GM19035 (cell line): Measurements from ENCODE around the gene PCMTD2.
"Not testable (repeated sequence)": the region's sequence is repeated elsewhere in the genome, so short reads cannot be mapped to it uniquely, and the experiment has no call there.

Experiments used
- ATAC-seq: cut with Tn5 transposase; IDR thresholded peaks from one replicate; pipeline ENCODE4 v1.9.1; 2021; ENCODE audit not compliant: unreplicated experiment

PCMTD2 gene

GRCh38 chr20:64223526-64224067 is 32.0 kb upstream of the PCMTD2 start:
- no peak for ATAC-seq

- ATAC-seq: no peak
Observed at GRCh38 chr20:64224351-64225170, 31.0 kb upstream of the PCMTD2 start.

GRCh38 chr20:64225171-64225595 is 30.4 kb upstream of the PCMTD2 start:
- ATAC-seq: no peak

- ATAC-seq: no peak
Observed at GRCh38 chr20:64225828-64226598, 29.5 kb upstream of the PCMTD2 start.

GRCh38 chr20:64226686-64227580 is 28.6 kb upstream of the PCMTD2 start:
- no peak for ATAC-seq

GRCh38 chr20:64228086-64228653 is 27.4 kb upstream of the PCMTD2 start:
- ATAC-seq: no peak

DNA sequence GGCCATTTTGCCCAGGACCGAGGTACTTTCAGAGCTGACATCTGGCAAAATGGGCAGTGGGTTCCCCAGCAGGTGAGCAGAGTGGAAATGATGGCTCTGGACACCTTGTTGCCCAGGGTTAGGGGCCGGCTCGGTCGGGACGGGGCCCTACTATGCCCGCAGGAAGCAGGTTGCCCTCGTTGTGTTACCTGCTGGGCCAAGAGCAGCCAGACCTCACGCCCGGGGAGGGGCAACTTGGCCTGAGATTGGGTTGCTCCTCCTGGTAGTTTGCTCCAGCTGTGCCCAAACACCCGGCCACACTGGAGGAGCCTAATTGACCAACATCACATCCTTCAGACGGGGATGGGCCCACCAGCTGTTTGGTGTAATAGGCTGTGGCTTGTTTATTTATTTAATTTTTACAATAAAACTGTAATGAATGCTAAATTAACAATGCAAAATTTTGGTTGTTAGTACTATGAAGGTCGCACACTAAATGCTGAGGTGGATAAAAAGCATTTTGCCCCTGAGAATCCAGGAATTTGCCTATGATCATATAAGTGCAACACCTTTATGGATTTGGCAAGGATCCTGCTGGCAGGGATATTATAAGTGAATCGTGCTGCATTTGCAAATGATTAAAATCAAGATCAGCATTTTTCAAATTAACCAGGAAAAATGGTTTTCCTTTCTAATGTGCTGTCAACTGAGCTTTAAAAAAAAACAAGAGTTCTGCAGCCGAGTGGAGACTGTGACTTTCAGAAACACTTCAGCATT is 26.6 kb upstream of the PCMTD2 start:
- no peak for ATAC-seq

DNA sequence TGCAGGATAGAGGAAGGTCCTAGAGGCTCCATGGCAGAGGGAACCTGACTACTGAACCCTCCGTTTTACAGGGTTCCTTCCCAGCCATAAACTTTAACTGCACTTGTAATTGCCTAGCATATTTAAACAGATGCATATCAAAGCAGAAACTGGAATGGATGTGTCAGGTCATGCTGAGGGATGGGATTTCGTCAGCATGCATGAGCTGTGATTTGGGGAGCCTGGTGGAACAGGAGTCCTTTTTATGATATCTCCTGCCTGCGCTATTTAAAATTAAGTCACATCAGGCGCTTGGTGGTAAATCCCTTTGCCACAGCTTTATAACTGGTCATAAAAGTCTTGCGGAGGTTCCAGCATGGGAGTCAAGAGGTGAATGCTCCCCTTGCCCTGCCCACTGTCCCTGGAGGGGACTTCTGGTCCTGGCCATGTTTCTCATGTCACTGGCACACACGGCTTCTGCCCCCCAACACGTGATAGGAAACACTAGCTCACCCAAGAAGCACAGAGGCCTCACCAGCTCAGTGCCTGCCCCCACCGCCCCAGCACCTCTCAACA is 26.0 kb upstream of the PCMTD2 start:
- no peak for ATAC-seq

DNA sequence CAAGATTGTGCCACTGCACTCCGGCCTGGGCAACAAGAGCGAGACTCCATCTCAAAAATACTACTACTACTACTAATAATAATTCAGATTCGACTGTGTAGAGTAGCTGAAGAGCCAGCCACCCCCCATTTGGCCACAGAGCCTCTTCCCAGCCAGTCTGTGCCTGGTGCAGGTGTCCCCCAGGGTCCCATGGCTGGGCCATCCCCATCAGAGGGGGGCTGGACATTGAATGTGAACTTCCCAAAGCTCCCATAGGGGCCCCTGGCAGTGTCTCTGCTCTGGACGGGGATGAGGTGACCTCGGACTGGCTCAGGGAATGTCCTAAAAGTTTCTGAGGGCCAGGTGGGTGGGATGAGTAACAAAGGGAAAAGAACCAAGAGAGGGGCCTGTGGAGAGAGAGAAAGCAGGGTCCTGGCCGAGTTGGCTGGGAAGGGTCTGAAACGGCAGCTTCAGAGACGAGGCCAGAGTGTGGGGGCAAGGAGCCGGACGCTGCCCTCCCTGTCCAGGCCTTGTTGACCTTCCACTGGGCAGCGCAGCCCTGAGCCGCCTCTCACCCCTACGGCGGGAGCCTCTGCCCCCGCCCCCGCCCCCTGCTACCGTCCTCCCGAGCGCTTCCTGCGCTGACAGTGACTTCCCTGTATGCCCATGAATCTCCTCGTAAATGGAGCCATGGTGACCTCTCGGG is 24.9 kb upstream of the PCMTD2 start:
- ATAC-seq: no peak

DNA sequence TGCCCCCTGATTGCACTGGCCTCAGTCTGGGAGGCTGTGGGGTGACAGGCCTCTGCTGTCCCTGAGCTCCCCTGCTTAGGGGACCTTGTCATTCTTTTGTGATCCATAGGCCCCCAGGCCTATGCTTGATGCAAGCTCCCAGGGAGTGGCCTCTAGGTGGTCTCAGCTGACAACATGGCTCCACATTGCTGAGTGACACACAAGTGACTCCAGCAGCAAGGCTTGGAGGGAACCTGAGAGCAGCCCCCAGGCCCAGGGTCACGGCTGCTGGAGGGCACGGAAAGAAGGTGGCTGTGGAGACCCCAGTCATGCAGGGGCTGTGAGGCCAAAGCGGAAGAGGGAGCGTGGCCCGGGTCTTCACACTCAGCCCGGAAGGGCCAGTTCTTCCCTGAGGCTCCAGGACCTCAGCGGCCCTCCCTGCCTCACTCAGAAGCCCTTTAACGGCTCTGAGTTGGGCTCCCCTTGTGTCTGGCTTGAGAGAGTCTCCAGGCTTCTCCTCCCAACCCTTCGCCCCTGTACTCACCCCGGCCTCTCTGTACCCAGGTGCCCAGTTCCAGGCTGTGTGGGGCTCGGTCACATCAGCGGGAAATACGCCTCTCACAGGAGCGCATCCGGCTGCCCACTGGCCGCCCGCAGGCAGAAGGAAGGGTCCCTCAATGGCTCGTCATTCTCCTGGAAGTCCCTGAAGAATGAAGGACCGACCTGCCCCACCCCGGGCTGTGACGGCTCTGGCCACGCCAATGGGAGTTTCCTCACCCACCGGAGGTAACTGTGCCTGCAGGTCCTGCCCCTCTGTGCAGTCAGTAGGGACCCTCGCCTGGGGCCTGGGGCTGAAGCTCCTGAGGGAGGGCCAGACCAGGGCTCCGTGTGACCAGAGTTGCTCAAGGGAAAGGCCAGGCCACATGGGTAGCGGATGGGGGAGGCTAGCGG is 23.7 kb upstream of the PCMTD2 start:
- ATAC-seq: no peak

- ATAC-seq: no peak
Observed at GRCh38 chr20:64232794-64233193, 22.8 kb upstream of the PCMTD2 start.

DNA sequence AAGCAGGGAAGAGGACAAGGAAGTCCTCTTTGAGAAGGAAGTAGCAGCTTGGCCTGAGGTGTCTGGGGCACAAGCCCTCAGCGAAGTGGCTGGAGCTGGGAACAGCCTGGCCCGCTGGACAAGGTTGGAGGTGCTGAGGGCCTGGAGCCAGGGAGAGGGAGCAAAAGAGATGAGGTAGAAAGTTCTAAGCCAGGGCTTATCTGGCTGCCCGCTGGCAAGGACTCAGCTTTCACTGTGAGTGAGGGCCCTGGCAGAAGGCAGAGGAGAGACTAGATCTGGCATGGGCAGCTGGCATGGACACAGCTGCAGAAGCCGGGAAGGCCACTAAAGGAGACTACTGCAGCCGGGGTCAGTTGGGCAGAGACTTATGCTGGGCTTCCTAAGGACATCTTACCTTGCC is 21.8 kb upstream of the PCMTD2 start:
- no peak for ATAC-seq

- ATAC-seq: no peak
Observed at GRCh38 chr20:64234291-64234791, 21.2 kb upstream of the PCMTD2 start.

GRCh38 chr20:64234921-64235565 is 20.5 kb upstream of the PCMTD2 start:
- not testable (repeated sequence) for ATAC-seq

- ATAC-seq: no peak
Observed at GRCh38 chr20:64236137-64237088, 19.1 kb upstream of the PCMTD2 start.

DNA sequence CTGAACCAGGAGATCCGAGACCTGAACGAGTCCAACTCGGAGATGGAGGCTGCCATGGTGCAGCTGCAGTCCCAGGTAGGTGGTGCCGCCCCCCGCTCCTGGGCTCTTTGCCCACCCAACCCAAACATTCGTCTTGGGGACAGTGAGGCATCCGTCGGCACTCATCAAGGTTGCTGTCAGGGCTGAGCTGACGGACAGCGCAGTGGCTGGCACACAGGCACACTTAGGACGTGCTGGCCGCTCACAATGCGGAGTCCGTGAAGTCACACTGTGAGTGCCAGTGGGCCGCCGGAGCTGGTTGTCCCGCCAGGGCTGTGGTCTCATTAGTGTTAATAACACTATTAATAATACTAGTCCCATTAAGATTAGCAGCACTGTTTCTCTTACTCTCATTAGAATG is 18.2 kb upstream of the PCMTD2 start:
- no peak for ATAC-seq
